ENCODE results near the gene ASTN2.
"Not testable (repeated sequence)": the region's sequence is repeated elsewhere in the genome, so short reads cannot be mapped to it uniquely, and the experiment has no call there.

ASTN2 gene

DNA sequence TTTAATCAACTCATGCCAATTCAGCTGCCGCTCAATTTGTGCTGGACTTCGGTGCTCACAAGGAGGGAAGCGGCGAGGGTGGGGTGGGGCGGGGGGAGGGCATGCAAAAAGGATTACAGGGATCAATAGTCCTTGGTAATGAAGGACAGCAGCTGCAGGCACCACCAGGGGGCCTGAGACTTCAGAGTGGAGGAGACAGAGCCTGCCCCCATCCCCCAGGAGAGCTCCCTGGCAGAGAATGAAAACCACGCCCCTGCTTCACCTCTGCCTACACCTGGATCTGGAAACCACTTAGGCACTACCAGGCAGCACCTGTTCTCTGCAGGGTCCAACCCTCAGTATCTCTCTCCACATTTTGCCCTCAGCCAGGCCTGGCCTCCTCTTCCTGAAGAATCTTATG, 572.2 kb downstream of the ASTN2 start:
- in situ Hi-C loops (cut with MboI; ENCODE audit: low sequenced_read_pairs) = no loop called here

DNA sequence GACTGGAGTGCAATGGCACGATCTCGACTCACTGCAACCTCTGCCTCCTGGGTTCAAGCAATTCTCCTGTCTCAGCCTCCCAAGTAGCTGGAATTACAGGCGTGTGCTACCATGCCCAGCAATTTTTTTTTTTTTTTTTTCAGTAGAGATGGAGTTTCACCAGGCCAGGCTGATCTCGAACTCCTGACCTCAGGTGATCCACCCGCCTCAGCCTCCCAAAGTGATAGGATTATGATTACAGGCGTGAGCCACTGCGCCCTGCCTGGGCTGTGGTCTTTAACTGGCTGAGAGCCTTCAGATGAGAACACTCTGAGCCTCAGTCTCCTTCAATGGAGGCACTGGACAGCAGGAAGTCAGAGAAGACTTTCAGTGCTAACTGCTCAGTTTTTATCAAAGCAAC, 576.4 kb downstream of the ASTN2 start:
- in situ Hi-C loops (cut with MboI; ENCODE audit: low sequenced_read_pairs) = not testable (repeated sequence)

- in situ Hi-C loops (cut with MboI; ENCODE audit: low sequenced_read_pairs) = no loop called here
Measured at GRCh38 chr9:116837018-116837989, 577.6 kb downstream of the ASTN2 start.

DNA sequence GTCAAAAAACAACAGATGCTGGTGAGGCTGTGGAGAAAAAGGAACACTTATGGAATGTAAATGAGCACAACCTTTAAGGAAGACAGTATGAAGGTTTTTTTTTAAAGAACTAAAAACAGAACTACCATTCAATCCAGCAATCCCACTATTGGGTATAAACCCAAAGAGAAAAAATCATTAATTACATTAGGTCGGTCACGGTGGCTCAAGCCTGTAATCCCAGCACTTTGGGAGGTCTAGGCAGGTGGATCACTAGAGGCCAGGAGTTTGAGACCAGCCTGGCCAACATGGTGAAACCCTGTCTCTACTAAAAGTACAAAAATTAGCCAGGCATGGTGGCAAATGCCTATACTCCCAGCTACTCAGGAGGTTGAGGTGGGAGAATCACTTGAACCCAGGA, 584.5 kb downstream of the ASTN2 start:
- in situ Hi-C loops (cut with MboI; ENCODE audit: low sequenced_read_pairs) = not testable (repeated sequence)

GRCh38 chr9:116821633-116822229, 593.1 kb downstream of the ASTN2 start:
- in situ Hi-C loops (cut with MboI; ENCODE audit: low sequenced_read_pairs) = no loop called here

DNA sequence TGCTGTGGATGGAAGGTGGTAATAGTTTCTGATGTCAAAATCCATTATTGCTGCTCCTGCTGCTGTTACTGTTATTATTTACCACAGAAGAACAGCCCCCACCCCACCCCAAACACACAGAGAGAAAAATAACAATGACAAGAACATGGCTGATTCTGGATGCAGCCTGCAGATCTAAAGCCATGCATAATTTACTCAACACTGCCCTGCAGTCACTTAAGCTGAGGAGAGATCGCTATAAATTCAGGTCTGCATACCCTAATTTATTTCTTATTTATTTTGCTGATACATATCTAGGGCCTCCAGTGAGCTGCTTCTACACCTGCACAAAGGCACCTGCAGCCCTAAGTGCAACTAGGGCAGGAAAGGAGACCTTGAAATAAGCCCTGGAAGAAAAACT, 595.7 kb downstream of the ASTN2 start:
- in situ Hi-C loops (cut with MboI; ENCODE audit: low sequenced_read_pairs) = no loop called here

- in situ Hi-C loops (cut with MboI; ENCODE audit: low sequenced_read_pairs) = no loop called here
Measured at GRCh38 chr9:116817762-116818161, 597.1 kb downstream of the ASTN2 start.

- in situ Hi-C loops (cut with MboI; ENCODE audit: low sequenced_read_pairs) = no loop called here
Measured at GRCh38 chr9:116816484-116816883, 598.4 kb downstream of the ASTN2 start.

DNA sequence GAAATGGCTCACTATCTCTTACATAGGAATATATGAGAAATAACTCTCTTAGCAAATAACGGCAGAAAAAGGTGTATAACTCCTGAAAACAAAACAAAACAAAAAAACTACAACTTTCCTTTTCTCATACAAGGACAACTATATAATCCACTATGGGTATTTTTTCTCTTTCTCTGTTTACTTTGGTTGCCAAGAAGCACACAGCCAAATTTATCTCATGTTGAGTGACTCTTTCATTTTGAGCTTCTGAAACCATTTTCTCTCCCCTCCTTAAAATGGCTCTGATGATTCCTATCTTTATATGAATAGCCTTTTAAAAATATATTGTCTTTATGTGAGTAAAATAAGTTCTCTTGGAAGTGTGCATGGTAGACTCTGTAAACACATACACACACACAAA, 599.0 kb downstream of the ASTN2 start:
- in situ Hi-C loops (cut with MboI; ENCODE audit: low sequenced_read_pairs) = no loop called here

GRCh38 chr9:116813031-116813300, 601.9 kb downstream of the ASTN2 start:
- in situ Hi-C loops (cut with MboI; ENCODE audit: low sequenced_read_pairs) = no loop called here

DNA sequence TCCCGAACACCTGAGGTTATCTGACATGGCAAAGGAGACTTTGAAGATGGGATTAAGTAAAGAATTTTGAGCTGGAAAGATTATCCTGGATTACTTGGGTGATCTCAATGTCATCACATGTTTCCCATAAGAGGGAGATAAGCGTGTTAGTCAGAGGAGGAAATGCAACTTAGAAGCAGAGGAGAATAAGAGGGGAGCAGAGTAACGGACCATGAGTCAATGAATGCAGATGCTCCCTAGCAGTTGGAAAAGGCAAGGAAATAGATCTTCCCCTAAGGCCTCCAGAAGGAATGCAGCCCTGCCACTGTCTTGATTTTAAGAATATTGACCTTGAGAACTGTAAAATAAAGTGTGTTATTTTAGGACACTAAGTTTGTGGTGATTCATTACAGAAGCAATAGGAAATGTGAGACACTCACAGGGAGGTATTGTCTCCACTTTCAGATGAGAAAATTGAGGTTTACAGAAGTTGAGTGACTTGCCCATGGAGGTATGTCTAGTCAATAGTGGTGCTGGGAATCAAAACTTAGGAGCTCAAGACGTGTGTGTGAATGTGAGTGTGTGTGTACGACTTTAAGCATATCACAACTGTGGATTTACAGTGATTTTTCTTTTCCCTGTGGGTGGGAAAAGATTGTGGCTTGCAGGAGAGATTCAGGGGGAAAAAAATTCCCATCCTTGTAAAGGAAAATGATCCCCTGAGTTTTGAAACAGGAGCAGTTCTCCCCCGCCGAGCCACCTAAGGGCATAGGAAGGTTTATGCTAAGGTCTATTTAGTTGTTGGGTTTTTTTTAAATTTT, 602.4 kb downstream of the ASTN2 start:
- in situ Hi-C loops (cut with MboI; ENCODE audit: low sequenced_read_pairs) = no loop called here

- in situ Hi-C loops (cut with MboI; ENCODE audit: low sequenced_read_pairs) = no loop called here
Measured at GRCh38 chr9:116809656-116810055, 605.2 kb downstream of the ASTN2 start.

DNA sequence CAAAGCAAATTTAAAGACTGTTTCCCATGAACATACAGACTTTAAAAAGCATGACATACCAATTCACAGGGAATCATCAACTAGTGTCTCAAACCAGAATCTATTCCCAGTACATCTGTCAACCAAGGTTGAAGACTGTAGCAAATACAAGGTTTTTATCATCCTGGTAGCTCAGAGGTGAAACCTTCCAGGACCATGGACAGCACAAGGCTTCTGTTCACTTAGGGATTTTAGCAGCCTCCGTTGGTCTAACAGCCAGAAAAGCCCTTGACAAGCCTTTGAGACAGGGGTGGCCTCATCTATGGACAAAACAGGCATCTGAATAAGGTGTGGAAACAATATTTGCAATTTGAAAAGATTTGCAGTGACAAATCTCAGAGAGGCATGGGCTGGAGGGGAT, 608.8 kb downstream of the ASTN2 start:
- in situ Hi-C loops (cut with MboI; ENCODE audit: low sequenced_read_pairs) = no loop called here

GRCh38 chr9:116800885-116801284, 614.0 kb downstream of the ASTN2 start:
- in situ Hi-C loops (cut with MboI; ENCODE audit: low sequenced_read_pairs) = no loop called here

DNA sequence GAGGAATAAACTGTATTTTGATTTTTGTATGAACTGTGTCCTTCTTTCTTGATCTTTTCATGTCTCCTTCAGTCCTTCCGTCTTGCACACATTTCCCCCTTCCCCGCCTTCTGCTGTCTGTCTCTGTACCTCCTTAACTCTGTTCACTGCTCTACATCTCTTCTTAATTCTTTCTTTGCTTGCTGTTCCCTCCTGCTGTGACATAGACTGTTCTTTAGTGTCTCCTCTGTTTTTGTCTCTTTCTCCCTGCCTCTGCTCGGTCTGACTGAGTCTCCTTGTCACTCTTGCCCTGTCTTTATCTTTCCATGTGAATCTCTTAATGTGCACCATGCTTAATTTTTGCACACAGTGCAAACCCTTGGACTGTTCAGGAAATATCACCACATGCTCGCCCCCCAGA, 614.8 kb downstream of the ASTN2 start:
- in situ Hi-C loops (cut with MboI; ENCODE audit: low sequenced_read_pairs) = no loop called here

DNA sequence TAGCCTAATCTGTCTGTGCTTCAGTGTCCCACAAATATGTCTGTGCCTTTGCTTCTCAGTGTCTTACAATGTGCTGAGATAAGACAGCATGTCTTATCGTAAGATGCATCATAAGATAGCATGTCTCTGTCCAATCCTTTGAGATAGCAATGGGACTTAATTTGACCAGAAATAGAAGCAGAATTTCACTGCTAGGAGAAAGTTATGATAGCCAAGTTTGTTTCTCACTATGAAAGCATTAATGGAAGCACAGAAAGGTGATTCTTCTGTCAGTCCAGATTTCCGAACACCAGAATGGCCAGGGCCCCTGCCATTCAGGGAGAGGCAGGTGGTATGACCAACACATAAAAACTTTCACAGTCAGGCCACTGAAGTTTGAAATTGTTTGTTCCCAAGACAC, 616.3 kb downstream of the ASTN2 start:
- in situ Hi-C loops (cut with MboI; ENCODE audit: low sequenced_read_pairs) = no loop called here

DNA sequence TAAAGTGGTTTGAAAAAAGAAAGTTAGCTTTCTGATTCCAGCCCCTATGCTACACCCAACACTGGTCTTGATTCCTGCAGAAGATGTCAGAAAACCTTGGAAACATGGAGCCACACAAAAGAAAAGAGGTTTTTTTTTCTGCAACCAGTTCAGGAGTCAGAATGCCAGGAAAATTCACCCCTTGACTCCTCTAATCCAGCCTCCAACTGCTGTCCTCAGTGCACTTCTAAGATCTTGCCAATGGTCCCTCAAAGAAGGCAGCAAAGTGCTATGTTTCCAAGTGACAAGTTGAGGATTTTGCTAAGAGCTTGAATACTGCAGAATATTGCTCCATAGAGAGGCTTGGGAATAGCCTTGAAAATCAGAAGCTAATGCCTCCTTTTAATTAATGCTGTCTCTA, 617.6 kb downstream of the ASTN2 start:
- in situ Hi-C loops (cut with MboI; ENCODE audit: low sequenced_read_pairs) = no loop called here

DNA sequence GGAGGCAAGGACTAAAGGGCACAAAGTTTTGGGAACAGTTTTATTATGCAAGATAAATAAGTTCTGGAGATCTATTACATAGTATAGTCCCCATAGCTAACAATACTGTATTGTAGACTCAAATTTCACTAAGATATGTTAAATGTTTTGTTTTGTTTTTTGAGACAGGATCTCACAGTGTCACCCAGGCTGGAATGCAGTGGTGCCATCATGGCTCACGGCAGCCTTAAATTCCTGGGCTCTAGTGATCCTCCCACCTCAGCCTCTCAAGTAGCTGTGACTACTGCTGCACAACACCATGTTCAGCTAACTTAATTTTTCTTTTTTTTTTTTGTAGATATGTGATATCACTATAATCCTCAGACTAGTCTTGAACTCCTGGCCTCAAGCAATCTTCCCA, 618.2 kb downstream of the ASTN2 start:
- in situ Hi-C loops (cut with MboI; ENCODE audit: low sequenced_read_pairs) = no loop called here

DNA sequence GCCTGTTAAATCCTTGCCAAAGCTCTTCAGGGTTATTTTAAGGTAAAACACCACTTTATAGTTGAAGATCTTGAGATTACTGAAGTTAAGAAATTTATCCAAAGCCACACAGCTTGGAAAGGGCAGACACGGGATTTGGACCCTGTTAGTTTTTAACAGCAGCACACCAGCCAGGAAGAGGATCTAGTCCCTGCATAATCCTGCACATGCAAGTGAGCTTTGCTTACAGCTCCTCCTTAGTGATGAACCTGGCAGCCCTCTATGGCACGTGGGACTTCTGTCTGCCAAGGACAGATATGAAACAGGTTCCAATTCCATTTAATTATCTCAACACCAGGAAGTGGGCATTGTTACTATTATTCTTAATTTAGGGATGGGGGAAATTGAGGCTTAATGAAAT, 619.0 kb downstream of the ASTN2 start:
- in situ Hi-C loops (cut with MboI; ENCODE audit: low sequenced_read_pairs) = no loop called here

GRCh38 chr9:116792271-116792670, 622.6 kb downstream of the ASTN2 start:
- in situ Hi-C loops (cut with MboI; ENCODE audit: low sequenced_read_pairs) = no loop called here

- in situ Hi-C loops (cut with MboI; ENCODE audit: low sequenced_read_pairs) = no loop called here
Measured at GRCh38 chr9:116791326-116791725, 623.5 kb downstream of the ASTN2 start.

GRCh38 chr9:116789081-116789480, 625.8 kb downstream of the ASTN2 start:
- in situ Hi-C loops (cut with MboI; ENCODE audit: low sequenced_read_pairs) = no loop called here
